PC-9 (cell line): ENCODE measurements around the gene CBR4.
A peak's percentile ranks its signal among the peaks of the same experiment; 100 is the strongest.

Experiments
- CTCF ChIP-seq: fragments of 200-600 bp; sonication (generic); conservative IDR thresholded peaks from 2 replicates; pipeline ENCODE4 v1.6.1; 2017; ENCODE audit warnings: mixed run types, antibody characterized with exemption, mild to moderate bottlenecking, moderate library complexity
- EZH2 ChIP-seq: fragments of 200-600 bp; sonication (generic); IDR thresholded peaks from 2 replicates; pipeline ENCODE4 v1.8.0; 2017; ENCODE audit warnings: antibody characterized with exemption, low read depth

GRCh38 chr4:169009286-169010124, 550 bp downstream of the CBR4 start:
- TF ChIP-seq CTCF (0 out of 2 replicates have a peak, but pooled peaks have one; percentile 49), EZH2 (no peak)
